Midbrain (tissue), 1 donor: Measurements from ENCODE around the gene NINL.
"Not testable (repeated sequence)": the region's sequence is repeated elsewhere in the genome, so short reads cannot be mapped to it uniquely, and the experiment has no call there.

Experiments used
- DNase-seq: peaks from one replicate; lab custom pipeline; 2025; lab: John Stamatoyannopoulos, UW

The NINL gene

DNA sequence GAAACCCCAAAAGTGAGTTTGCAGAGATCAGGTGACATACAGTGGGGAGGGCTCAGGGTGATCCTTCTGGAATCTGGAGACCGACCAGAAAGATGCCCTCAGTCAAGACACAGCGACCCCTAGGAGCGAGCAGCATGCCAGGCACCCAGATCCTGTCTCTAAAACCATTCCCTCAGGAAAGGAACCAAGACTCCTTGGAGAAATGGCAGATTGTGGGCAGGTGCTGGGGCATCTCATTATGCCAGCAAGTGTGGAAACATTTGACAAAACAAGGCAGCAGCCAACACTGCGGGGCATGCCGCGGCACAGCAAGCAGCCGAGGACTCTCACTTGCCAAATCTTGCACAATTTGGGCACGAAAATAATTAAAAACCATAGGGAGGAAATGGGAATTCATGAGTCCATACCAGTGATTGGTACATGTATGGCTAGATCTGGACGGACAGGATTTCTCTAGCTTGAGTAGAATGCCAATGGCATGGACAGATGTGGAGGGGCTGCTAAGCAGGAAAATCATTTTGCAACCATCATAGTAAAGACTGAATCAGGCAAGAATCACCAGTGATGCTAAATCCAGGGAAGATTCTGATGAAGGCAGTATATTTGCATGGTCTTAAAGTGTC lies 101.0 kb downstream of the NINL start:
- no peak for DNase-seq

DNA sequence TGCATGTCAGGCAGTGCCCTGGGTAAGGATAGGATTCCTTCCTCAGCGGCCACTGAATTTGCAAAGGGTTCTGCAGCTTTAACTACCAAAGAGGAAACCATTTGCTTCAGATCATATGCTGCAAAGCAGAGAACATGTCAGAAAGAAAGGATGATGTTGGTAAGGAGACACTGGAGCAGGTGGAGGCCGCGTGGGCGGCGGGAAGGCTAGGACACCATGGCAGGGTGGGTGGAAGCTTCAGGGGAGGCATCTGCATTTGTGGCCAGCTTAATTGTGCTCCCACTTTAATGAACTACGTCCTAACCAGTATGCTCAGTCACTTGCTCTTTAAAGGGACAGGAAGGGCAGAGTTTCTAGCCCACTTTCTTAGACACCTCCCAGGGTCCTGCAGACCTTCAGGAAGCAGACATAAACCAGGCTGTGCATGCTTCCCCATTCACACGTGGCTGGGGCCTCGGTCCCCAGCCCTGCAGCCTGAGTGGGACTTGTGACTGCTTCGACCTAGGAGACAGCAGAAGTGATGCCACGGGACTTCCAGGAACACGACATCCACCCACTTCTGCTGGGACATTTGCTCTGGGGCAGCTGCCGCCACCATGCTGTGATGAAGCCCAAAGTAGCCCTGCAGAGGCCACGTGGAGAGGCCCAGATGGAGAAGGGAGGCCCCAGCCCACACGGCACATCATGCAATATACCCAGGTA lies 101.7 kb downstream of the NINL start:
- DNase-seq, result no peak

DNA sequence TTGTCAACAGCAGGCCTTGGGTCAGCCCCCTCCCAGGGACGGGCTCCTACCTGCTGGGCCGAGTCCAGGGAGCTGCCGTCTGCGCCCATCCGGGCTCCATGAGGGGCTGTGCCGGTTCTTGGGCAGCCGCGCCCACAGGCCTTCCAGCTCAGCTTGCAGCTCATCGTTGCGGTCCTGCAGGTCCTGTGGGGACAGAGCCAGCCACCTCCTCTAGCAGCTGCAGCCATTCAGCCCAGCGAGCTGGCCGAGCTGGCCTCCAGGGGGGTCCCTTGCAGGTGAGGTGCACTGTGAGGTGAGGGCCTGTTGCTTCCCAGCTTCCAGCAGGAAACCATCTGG lies 103.4 kb downstream of the NINL start:
- DNase-seq, result no peak

DNA sequence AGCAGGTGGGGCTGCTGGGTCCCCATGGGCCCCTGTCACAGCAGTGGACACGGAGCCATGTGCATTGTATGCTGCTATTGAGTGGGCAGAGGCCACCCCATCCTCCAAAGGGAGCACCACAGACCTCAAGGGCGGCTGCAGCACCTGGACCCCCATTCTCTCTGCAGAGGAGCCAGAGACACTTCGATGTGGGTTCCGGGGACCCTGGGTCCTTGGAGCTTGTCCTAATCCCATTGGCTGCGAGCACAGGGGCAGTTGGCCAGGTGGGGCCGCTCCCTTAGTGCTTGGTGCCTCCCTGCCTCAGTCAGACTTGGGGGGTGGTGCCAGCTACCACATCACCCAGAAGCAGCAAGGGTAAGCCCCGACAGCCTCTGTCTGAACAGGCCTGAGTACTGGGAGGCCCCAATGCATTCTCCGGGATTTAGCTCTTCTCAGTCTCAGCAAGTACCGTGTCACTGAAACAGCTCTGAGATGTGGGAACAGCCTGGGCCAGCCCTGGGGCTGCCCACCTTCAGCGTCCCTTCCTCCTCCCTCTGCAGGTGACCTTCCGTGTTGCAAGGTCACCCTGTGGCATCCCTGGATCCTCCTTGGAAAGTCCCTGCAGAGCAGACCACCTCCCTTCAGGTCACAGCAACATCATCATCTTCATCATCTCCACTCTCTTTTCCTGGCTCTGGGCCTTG lies 104.0 kb downstream of the NINL start:
- DNase-seq, result no peak

DNA sequence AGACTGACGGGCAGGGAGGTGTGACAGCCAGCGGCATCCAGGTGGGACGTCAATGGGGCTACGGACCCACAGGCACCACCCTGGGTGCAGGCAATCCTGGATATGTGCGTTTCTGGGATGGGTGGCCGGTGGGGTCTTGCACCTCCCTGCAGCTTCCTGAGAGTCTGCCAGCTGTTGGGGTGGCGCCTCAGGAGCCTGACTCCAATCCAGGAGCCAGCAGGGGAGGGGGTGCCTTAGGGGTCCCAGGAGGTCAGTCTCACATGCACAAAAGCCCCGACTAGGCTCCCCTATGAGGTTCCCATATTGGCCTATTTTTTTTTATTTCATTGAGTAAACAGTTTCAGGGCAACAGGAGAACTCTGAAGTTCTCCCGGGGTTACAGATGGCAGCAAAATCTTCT lies 104.5 kb downstream of the NINL start:
- DNase-seq, result no peak

DNA sequence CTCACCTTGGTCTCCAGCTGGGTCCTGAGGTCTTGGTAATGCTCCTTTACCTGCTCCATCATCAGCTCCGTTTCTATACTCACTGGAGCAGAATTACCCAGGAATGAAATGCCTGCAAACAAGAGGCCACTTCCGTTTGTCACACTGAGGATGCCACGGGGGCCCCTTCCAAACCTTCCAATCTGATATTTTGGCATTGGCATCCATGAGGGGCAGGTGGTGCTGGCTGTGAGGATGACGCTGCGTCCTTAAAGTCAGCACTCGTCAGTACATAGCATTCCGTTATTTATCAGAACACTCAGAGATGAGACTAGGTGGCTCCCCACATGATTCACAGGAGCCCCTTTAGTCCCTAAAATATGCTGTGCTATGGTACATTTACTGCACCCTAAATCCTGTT lies 105.2 kb downstream of the NINL start:
- no peak for DNase-seq

DNA sequence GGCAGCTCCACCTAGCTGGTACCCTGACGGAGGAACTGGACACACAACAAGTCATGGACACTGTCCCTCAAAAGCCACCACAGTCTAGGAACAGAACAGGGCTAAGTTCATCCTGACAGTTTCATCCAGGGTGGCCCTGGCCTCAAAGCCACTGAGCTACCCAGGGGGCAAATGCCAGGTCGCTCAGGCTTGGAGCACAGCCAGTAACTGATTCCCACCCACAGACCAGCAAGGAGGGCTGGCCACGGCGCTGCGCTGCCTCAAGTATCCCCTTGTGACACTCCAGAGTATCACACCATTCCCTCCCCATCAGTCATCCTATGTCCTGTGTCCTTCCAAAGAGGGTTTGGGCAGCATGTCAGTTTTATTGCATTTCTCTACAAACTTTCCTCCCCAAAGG lies 105.7 kb downstream of the NINL start:
- no peak for DNase-seq

DNA sequence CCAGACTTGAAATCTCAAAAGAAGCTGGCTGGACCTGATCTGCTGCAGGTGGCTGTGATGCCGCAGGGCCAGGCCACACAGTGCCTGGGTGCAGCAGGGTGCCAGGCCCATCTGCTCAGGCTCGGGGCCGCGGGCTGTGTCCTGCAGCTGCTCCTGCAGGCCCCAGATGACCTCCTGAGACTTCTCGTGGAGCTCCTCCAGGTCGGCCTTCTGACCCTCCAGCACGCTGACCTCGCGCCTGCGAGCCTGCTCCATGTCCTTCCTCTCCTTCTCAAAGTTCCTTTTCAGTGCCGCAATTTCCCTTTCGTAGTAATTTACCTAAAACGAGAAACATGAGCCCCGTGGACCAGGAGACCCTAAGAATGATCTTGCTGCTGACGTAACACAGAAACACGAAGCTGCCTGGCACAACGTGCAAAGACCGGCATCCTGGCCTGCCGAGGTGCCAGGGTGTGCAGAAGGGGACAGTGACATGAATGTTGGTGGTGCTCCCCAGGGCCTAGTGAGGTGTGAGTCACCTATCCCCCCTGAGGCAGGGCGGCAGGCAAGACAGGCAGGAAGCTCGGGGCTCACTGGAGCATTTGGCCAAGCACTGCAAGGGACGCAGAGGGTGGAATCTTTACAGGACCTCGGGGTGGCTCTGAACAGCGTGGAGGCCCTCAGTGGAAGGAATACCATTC lies 106.3 kb downstream of the NINL start:
- no peak for DNase-seq

DNA sequence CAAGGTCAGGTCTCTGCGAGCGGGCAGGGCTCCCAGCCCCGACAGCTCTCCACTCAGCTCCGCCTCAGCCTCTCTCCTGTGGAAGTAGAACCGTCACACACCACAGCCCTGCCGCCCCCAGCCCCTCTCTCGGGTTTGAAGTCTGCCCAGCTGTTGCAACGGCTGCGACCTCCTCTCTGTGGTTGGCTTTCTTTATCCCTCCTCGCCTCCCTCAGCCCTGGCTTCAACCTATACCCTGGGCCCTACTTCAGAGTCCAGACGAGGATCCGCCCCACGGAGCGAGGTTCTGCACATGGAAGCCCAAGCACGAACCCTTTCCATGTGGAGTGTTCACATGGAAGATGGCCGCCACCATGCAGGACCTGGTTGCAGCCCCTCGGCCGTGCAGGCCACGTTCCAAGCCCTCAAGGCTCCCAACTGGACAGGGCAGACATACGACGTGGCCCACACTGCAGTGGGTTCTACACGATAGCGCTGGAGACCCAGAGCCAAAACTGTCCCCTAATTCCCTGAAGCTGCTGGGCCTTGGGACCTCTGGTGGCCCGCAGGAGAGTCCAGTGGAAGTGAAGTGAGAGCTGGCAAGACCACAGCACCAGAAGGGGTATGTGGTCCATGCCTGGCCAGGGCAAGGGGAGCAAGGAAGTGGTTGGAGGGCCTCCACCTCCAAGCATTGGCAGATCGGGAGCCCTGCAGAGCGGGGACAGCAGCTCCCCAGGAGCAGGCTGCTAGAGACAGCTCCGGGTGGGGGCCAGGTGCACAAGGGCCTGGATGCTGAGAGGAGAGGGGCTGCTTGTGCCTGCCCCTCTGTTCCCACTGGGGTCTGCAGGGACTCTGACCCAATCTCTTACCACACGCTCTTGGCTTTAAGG lies 108.1 kb downstream of the NINL start:
- no peak for DNase-seq

DNA sequence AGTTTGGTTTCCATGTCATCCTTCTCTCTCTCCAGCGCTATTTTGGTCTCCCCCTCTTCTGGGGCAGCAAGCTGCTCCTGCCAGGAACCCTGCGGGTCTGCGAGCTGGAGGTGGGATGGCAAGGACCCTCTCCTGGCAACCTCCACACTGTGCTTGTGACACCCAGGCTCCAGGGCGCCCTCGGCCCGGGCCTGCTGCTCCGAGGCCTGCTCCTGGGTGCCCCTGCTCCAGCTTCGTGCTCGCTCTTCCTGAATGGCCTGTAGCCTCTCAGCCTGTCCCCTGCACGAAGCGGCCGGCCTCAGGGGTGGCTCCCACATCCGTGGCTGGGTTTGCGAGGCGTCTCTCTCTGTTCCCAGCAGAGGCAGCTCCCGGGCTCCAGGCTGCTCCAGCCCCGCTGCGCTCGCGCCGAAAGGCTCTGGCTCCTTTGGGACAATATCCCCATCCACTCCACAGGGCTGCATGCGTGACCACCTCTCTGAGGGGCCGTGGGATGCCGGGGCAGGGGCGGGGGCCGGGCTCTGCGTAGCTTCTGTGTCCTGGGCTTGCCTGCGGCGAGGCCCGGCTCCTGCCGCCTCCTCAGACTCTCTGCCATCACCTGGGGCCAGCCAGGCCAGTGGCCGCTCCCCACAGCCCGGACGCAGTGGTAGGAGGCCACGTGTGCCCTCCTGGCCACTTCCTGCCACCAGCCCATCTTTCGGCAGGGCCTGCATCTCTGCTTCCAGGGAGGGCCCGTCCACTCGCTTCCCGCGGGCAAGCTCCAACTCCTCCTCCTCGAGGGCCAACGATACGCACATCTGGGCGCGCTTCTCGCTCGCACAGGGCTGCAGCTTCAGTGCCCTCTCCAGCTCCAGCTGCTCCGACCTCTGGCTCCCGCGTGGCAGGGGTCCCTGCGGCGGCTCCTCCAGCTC lies 109.0 kb downstream of the NINL start:
- no peak for DNase-seq

DNA sequence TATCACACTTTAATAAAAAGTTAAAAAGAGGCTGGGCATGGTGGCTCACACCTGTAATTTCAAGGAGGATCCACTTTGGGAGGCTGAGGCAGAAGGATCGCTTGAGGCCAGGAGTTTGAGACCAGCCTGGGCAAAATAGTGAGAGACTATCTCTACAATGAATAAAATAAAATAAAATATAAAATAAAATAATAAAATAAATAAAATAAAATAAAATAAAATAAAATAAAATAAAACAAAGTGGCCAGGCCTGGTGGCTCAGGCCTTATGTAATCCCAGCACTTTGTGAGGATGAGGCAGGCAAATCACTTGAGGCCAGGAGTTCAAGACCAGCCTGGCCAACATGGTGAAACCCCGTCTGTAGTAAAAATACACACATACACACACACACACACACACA lies 112.0 kb downstream of the NINL start:
- not testable (repeated sequence) for DNase-seq

DNA sequence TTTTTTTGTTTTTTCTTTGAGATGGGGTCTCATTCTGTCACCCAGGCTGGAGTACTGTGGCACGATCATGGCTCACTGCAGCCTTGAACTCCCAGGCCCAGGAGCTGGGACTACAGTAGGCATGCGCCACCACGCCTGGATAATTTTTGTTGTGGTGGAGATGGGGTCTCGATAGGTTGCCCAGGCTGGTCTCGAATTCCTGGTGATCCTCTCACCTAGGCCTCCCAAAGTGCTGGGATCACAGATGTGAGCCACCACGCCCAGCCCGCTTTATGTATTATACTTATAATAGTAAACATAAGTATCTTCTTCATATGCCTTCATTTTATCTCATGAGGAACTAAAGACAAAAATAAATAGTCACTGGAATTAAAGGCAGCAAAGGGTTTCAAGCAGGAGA lies 114.3 kb downstream of the NINL start:
- DNase-seq, result no peak

DNA sequence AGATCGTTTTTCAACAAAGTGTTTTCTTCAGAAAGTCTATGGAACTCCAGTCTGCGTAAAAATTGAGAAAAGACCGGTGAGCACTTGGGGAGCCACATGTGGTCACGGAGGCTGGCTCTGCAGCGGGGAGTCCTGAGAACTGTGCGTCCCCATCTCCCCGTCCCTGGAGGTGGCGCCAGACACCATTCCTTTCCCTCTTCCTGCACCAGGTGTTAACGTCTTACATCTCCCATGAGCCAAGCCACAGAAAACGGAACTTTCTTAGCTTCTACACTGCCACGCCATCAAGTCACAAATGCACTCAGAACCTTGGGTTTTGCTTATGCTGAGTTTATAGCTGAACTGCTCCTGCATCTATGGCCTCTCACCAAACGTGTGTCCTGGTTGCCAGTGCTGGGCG lies 115.3 kb downstream of the NINL start:
- DNase-seq, result no peak

DNA sequence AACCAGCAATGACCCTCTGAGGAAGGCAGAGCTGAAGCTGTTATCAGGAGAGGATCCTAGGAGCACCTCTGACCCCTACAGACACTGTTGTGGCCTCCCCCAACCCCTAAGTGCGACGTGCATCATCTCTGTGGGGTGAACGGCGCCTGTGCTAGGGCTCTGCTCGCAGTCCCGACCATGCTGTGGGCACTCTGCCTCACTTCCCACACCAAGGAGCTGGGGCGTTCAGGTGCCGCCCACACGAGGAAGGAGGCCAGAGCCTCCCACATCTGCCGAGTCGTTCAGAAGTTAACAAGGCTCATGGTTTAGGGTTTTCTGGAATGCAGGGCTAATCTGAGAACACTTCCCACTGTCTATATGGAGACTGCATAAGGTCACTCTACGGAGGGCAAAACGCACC lies 115.8 kb downstream of the NINL start:
- no peak for DNase-seq

DNA sequence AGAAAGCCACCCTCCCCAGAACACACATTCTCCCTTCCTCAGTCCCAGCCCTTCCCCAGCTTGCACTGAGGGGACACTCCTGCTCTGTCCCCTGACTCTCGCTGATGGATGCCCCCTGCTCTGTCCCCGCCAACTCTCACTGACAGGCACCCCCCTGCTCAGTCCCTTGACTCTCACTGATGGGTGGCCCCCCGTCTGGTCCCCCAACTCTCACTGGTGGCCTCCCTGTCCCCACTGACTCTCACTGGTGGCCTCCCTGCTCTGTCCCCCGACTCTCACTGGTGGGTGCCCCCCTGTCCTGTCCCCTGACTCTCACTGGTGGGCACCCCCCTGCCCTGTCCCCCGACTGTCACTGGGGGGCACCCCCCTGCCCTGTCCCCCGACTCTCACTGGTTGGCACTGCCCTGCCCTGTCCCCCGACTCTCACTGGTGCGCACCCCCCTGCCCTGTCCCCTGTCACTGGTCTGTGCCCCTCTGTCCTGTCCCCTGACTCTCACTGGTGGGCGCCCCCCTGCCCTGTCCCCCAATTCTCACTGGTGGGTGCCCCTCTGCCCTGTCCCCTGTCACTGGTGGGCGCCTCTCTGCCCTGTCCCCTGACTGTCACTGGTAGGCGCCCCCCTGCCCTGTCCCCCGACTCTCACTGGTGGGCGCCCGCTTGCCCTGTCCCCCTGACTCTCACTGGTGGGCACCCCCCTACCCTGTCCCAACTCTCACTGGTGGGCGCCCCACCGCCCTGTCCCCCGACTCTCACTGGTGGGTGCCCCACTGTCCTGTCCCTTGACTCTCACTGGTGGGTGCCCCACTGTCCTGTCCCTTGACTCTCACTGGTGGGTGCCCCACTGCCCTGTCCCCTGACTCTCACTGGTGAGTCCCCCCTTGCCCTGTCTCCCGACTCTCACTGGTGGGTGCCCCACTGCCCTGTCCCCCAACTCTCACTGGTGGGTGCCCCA lies 116.9 kb downstream of the NINL start:
- DNase-seq, result no peak

DNA sequence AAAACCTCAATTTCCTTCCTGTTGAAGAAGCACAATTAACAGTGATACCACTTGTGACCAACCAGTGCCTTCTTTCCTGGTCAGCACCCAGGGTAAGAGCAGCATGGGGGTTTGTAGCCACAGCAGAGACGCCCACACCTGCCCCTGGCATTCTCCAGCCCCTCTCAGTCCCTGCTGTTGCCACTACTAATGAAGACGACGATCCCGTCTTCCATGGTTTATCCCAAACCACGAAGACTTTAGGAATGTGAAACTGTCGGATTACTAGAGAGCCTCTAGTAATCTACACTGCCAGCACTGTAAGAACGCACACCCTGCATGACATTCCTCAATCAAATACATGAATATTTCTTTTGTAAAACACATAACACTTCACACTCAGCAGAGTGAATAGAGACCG lies 117.9 kb downstream of the NINL start:
- no peak for DNase-seq

DNA sequence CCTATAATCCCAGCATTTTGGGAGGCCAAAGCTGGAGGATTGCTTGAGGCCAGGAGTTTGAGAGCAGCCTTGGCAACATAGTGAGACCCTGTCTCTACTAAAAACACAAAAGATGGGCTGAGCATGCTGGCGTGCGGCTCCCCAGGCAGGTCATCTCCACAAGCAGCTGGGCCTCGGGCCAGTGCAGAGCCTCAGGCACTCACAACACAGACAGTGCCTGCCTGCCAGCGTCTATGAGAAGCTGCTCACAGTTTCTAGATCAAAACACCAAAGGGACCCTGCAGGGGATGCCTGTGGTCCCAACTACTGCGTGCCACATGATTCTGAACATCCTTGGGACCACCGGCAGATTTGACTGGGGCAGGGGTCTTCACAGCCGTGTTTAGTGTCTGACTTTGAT lies 118.5 kb downstream of the NINL start:
- DNase-seq, result no peak

DNA sequence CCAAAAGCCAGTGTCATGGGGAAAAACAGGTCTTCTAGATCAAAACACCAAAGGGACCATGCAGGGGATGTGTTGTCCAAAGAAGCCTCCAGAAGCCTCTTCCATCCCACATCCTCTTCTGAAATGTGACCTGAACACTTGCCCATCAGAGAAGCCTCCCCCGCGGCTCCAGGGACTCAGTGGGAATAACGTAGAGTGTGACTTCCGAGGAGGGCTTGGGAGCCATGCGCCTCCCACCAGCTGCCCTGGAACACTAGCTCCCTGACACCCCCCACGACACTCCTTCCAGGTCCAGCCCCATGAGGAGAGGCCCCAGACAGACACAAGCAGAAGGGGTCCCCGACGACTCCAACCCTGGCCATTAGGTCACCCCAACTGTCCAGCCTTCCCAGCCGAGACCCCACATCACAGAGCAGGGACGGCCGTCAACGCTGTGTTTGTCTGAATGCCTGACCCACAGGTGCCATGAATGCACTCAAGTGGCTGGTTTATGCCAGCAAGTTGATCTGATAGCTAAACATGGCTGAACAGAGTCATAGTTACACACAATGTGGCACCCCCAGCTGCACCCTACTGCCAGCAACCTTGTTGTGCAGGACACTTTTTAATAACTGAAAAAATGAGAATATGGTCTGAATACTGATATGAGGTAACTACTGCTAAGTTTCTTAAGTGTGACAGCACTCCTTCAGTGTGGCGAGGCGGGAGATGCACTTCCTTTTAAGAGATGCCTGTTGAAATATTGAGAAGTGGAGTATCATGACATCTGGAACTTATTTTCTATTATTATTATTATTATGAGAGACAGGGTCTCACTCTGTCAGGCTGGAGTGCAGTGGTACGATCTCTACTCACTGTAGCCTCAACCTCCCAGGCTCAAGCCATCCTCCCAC lies 119.8 kb downstream of the NINL start:
- no peak for DNase-seq
